ENCODE data around the gene C5AR2.

Gene C5AR2

GRCh38 chr19:47378246-47378645, 46.3 kb downstream of the C5AR2 start:
- TF ChIP-seq CTCF (IDR thresholded peaks at IDR 0.05) = no peak

GRCh38 chr19:47379381-47379938, 47.5 kb downstream of the C5AR2 start:
- TF ChIP-seq CTCF (IDR thresholded peaks at IDR 0.05) = no peak

- no peak for TF ChIP-seq CTCF (IDR thresholded peaks at IDR 0.05)
Measured at GRCh38 chr19:47380559-47380958, 48.6 kb downstream of the C5AR2 start.

GRCh38 chr19:47381121-47381520, 49.1 kb downstream of the C5AR2 start:
- no peak for TF ChIP-seq CTCF (IDR thresholded peaks at IDR 0.05)

GRCh38 chr19:47381653-47382279, 49.8 kb downstream of the C5AR2 start:
- TF ChIP-seq CTCF (IDR thresholded peaks at IDR 0.05) = no peak

- TF ChIP-seq CTCF (IDR thresholded peaks at IDR 0.05) = no peak
Measured at GRCh38 chr19:47389150-47389556, 57.2 kb downstream of the C5AR2 start.

- TF ChIP-seq CTCF (IDR thresholded peaks at IDR 0.05) = no peak
Measured at GRCh38 chr19:47390533-47391488, 58.8 kb downstream of the C5AR2 start.

All from LNCAP (cell line).